A549 (cell line): ENCODE measurements around the gene MBOAT2.

Source experiments
- CTCF ChIP-seq: fragments of >200 bp; sonication (Bioruptor Twin); formaldehyde crosslinking; IDR thresholded peaks from 3 replicates; pipeline ENCODE4 v1.5.1; 2016
- POLR2A ChIP-seq: IDR thresholded peaks from 2 replicates; pipeline ENCODE4 v1.6.1; 2012; ENCODE audit warnings: mild to moderate bottlenecking, low read length
- RNF2 ChIP-seq: fragments of 200-600 bp; sonication (generic); IDR thresholded peaks from 2 replicates; pipeline ENCODE4 v1.6.1; 2016; ENCODE audit warnings: low read depth, mild to moderate bottlenecking, antibody characterized with exemption, moderate library complexity, borderline replicate concordance
- USF2 ChIP-seq: fragments of 450-650 bp; IDR thresholded peaks from 2 replicates; pipeline ENCODE4 v1.6.1; 2014; ENCODE audit warnings: antibody characterized with exemption
- ZNF302 ChIP-seq: fragments of 250-450 bp; sonication (Bioruptor Pico); IDR thresholded peaks from 2 replicates; pipeline ENCODE4 v1.9.0; 2021; ENCODE audit warnings: inconsistent platforms, mild to moderate bottlenecking, moderate library complexity

GRCh38 chr2:8938384-8938783 lies 65.1 kb downstream of the MBOAT2 start:
- TF ChIP-seq POLR2A (no peak), CTCF (no peak), ZNF302 (CRISPR knock-in tag) (no peak), RNF2 (no peak), USF2 (no peak)
